Stimulated activated CD4-positive, alpha-beta T cell treated with anti-CD3 and anti-CD28 coated beads, TNF-alpha, amount 100 ng/mL, for 48 hours (primary cell): ENCODE data around the gene OST4.
A peak's percentile ranks its signal among the peaks of the same experiment; 100 is the strongest.
"Not testable (repeated sequence)": the region's sequence is repeated elsewhere in the genome, so short reads cannot be mapped to it uniquely, and the experiment has no call there.

Source experiments
- DNase-seq, 3 donors: peaks; one replicate each; pipeline ENCODE4 v3.0.0-alpha.2; 2020; ENCODE audit warnings: low read depth in 3 of 3

Gene OST4

DNA sequence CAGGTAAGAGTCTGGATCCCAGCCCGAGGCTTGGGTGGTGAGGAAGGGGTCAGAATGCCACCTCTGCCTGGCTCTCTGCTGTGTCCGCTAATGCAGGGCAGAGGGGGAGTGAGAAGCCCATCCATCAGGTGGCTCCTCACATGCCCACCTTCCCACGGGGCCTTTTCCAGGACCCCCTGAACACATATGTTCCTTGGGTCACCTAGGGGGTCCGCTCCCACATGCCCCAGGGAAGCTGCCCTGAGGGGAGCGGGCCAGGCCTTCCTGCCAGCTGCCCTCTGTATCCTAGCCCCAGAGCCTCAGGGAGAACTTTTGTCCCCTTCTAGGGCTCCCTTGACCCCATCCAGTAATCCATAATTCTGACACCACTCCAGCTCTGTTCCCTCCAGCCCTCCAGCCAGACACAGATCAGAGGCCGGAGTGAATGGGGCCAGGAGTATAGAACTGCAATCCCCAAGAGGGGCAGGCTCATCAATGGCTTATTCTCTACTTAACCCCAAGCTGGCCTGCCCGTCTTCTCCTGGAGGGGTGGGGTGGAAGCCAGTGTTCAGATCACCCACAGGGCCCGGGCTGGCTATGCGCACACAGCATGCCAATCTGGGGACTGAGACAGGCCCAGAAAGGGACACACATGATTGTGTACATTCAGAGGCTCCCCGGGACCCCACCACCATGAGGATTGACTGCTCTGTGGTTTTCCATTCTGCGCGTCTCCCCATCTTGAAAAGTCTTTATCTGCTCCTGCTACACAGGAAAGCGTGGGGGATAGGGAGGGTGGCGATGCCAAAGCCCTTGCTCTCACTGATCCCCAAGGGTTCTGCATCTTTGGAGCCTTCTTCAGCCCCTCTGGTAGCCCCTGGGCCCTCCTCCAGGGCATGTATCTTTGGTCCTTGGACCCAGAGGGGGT is 8.0 kb upstream of the OST4 start:
- no peak for DNase-seq

DNA sequence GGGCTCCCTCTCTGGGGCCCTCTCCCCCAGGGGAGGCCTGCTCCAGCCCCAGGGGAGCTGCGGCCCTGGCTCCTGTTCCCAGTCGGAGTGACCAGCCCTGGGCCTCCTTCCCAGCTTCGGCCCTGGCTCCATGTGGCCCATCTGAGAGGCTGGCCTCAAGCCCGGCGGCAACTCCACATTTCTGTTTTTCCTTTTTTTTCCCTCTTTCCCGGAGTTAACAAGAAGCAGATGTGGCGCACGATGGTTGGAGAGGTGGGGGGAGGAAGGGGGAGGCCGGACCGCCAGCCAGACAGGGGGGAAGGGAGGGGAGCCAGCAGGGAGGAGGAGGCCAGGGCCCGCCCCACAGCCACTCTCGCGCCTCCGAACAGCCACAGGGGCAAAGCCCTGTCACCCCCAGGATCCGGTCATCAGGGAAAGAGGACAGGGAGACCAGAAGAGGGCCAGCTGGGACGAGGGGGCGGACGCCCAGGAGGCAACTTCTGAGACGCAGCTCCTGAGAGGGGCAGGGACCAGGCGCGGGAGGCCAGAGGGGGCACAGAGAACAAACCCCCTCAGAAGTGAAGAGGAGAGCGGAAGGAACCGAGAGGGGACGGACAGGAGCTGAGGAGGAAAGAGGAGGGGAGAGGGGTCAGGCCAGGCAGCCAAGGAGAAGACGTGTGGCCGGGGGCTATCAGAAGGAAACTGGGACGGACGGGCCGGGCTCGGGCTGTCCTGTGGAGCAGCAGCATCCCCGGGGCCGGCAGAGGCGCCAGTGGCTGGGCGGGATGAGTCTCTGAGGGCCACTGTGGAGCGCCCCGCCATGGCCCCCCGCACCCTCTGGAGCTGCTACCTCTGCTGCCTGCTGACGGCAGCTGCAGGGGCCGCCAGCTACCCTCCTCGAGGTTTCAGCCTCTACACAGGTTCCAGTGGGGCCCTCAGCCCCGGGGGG is 7.1 kb upstream of the OST4 start, which contains the start of gene EMILIN1:
Gene EMILIN1, plus strand, starts transcription at position 349 of the 928 bp plus-strand sequence. Its CDS starts 451 bp downstream, at position 800.
- no peak for DNase-seq

DNA sequence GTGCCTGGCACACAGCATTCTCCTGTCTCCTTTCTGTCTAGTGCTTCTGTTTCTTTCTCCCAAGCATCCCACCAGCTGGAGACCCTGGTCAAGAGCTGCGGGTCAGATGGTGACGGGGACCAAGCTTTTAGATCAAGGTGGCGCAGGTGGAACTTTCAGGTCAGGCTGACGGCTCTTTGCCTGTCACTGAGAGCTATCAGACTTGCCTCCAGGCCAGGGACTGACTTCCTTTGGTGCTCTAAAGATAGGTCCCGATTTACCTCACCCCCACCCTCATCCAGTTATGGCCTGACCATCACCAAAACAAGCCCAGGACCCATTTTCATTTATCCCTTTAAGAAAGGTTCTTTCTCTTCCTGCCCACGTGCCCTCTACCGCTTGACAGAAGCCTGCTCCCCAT is 5.8 kb upstream of the OST4 start:
- no peak for DNase-seq

DNA sequence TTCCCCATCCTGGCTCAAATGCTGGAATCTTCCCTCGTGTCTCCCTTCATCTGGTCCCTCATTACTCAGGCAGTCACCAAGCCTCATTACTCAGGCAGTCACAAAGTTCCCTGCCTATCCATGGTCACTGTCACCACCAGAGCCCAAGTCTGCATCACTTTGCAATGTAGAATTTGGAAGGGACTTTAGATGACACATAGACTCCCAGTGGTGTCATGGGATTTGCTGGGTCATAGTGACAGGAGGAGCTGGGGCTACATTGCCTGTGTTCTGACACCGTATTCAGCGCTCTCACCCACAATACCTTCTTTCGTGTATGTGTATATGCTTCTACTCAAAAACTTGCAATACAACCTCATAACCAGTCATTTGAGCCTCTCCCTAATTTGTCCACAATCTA is 4.9 kb upstream of the OST4 start:
- DNase-seq = no peak

DNA sequence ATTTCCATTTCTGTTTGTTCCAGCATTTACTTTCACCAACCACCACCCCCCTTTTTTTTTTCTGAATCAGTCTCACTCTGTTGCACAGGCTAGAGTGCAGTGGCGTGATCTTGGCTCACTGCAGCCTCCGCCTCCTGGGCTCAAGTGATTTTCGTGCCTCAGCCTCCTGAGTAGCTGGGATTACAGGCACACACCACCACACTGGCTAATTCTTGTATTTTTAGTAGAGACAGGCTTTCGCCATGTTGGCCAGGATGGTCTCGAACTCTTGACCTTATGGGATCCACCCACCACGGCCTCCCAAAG is 4.1 kb upstream of the OST4 start:
- DNase-seq = not testable (repeated sequence)

DNA sequence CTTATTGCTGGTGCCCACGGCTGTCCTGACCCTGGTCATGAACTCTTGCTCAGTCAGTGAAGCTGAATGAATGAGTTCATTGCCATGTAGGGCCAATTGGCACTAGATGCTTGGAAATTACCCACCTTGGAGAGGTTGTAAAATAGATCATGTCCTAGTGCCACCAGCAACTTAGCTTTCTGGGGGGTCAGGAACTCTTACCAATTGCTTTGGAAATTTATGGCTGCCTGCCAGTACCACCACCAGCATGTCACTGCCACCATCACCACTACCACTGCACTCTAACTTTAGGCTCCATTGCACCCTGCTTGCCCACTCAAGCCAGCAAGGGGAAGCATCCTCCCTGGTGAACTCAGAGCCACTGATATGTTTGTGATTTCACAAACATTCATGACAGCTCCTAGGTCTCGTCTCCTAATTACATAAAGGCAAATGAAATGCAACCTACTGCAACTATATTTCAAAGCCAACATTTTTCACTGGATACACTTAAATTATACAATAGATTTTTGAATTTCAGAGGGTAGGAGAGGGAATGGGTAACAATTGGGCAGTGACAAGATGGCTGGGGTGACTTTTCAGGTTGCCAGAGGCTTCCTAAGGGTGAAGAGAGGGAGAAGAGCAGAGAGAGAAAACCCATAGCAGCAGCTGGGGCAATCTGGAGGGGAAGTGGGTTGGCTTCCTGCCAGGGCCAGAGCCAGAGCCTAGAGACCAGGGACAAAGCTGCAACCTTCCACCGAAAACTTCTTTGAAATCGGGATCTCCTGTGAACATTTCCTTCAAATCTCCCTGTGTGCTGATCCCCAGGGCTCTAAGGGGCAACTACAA is 3.5 kb upstream of the OST4 start:
- no peak for DNase-seq

DNA sequence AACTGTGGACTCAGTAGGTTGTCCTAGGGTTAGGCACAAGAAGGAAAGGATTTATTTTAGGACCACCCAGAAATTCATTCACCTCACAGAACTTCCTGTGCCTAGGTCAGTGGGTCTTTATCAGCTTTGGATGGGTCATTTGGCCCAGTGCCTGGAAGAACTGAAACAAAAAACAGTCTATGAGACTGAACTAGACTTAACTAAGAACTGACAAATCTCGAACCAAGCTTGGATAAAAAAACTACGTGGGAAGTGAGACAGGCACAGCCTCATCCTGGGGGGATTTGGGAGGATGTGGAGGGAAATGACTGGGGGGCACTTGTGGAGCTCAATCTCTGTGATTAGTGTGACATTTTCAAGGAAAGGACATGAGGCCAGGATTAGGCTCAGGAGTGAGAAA is 2.3 kb upstream of the OST4 start:
- DNase-seq = no peak

DNA sequence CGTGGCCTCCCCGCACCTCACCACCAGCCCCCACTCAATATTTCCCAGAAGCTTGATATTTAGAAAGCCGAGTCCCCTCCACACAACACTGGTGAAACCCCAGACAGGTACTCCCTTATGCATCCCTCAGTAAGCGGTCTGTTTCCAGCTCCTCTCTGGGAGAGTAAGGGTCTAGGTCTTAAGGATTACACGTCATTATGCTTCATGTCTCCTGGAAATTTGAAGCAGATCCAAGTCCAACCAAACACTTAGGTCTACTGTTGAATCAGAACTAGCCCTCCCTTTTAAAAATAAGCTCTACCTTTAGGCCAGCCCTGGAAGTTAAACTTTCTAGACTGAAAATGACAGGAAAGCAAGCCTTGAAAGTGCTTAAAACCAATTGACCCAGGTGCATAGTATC is 1.5 kb upstream of the OST4 start:
- DNase-seq = no peak

DNA sequence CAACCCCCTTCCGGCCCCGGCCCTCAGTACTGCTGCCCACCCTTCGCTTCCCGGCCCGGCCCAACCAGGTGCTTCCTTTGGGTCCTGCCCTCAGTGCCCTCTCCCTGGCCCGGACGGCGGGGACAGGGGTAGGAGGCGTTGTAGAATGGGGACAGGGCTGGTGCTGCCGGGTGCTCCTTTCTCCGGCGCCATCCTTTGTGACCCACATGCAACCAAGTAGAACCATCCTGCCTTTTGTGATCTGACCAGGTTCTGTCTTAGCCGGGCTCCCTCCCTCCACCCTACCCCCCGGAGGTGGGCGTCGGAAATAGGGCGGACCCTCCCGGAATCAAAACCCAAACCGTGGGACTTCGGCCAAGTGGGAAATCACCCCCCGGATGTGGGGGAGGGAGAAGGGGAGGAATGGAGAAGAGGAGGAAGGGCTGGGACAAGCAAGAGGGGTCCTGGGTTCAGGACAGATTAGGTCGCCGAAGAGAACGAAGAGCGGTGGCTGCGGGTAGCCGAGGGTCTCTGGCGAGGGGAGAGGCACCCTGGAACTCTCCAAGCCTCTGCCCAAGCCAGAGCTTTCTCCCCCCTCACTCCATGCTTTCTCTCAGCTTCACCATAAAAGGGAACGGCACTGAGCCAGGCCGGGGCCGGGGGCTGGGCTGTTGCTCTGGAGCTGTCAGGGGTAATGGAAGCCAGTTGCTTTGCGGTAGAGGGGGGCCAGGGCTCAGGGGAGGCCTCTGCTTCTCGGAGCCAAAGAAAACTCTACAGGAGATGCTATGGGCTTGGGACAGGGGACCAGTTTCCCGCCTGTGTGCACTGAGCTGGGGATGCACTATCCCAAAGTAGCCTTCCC is 756 bp upstream of the OST4 start:
- DNase-seq = peak in 2 of 3 donors; percentile 21 to 22

DNA sequence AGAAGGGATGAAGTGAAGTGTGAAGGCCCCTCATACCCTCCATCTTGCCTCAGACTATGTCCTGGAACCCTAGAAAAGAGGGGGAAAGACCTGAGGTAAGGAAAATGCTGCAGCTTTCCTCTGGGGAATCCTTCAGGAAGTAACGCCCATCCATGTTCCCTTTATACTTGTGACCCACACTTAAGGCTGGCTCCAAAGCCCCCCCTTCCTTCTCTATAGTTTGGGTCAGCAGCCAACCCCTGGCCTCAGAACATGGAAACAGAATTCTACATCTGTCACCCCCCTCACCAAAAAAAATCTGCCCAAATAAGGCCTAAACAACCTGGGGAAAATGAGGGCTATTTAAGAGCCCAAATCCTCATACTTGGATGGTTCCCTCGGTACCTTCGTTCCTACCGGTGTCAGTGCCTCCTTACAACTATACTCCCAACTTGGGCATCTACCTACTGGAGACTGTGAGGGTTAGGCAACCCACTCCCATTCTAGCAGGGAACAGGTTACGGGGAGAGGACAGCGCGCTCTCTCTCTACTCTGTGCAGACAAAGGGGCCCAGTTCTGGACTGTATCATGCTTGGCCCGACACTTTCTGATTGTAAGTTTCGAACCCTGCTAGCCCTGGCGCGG is 689 bp downstream of the OST4 start:
- DNase-seq = no peak

DNA sequence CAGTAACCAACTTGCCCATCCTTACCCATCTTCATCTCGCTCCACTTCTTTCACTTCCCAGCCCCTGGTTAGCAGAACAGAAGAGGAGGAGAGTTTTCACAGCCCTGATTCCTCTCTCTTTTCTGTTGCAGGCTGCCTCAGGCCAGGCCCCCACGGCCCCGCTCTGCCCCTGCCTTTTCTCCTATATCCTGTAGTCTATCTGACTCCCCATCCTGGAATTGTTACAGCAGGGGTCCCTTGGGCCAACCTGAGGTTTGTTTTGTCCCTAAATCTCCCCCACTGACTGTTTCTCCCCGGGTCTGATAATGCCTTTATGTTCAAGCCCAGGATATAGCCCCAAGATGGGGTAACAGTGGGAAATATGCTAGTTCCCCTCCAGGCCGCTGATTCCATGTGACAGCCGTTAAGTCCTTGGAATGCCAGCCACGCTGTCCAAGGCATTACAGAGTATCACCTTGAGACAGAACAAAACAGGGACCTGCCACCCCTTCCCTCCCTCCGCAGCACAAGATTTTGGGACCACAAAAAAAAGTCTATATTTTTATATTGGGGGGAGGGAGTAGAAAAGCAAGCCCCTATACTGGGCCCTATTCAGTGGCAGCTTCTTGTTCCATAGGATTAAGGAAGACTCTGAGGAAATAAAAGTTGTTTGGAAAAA is 1.4 kb downstream of the OST4 start:
- DNase-seq = no peak

DNA sequence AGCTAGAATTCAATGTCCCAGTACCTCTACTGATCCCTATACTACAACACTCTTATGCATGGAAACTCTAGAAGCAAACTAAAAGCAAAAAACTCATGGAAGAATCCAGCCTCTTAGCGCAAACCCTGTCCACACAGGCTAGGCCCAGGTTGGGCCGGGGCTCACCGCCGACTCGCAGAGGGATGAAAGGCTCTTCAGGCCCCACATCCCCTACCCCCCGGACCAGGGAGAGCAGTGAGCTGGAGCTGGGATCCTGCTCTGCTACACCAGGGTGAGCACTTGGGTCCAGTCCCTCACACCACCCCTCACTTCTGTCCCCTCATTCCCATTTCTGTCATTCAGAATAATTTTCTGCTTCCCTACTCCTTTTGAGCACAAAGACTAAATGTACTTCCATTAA is 2.0 kb downstream of the OST4 start:
- DNase-seq = no peak

DNA sequence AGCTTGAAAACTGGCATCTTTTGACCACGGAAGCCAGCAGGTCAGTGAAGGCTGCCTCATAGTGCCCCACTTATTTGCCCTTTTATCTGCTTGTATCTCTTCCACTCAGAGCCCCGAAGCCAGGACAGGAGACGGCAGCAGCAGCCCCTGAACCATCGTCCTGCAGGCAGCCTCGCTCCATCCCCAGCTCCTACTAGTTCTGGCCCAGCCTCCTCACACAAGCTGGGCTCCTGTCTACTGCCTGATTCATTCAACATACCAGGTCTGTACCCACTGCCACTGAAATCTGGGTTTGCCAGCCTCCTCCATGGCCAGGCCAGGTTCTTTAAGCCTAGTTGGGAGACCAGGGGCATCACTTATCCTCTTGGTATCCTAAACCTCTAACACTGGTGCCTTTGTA is 4.1 kb downstream of the OST4 start:
- DNase-seq = no peak

DNA sequence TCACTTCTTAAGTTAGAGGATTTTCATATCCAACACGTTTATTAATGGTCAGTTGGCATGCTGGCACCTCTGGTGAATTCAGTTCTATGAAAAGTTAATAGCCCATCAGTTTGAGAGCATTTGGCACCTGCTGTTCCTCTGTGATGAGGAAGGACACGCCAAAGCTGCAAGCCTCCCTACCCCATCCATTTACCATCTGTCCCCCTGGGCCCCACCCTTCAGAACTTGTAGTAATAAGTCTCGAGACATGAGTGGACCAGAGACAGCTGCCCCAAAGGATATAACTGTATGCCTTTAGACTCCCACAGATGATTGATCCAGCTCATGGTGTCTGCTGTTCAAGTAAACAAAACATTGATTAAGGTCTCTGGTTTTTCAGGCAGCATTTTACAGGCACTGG is 6.3 kb downstream of the OST4 start:
- DNase-seq = no peak

DNA sequence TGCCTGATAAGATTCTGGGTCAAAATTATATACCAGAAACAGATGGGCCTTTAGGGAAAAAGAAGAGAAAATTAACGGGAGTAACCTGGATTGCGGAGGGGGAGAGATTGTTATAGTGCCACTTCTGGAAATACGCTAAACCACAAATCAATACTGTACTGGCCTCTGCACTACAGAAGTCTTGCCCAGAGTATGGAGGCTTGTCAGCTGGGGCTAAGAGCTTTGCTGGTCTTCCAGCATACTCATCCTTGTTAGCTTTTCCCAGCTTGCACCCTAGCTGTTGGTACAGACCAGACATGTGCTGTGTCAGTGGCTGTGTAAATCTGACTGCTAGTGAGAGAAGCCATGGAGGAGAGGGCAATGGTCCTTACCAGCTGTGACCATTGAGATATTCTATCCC is 11.1 kb downstream of the OST4 start:
- no peak for DNase-seq

DNA sequence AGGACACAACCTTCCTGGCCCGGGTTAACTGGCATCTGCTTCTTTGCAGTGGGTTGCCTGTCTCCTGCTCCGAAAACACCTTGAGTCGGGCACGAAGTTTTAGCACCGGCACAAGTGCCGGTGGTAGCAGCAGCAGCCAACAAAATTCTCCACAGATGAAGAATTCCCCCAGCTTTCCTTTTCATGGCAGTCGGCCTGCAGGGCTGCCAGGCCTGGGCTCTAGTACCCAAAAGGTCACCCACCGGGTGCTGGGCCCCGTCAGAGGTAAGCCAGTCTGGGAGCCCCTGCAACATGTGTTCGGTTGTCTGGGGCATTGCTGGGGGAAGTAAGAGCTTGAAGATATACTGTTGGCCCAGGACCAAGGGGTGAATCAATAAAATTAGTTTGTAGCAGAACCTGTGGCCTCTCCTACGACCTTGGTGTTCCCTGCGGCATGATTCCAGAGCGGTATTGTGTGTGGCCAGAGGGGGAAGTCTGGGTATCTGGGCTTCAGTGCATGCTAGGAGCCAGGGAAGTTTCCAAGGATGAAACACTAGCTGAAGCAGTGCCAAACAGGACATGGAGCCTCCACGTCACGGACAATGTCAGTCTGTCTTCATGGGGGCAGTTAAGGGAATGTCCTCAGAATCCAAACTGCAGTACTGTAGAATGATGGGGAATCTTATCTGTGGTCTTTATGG is 12.2 kb downstream of the OST4 start:
- DNase-seq = no peak

DNA sequence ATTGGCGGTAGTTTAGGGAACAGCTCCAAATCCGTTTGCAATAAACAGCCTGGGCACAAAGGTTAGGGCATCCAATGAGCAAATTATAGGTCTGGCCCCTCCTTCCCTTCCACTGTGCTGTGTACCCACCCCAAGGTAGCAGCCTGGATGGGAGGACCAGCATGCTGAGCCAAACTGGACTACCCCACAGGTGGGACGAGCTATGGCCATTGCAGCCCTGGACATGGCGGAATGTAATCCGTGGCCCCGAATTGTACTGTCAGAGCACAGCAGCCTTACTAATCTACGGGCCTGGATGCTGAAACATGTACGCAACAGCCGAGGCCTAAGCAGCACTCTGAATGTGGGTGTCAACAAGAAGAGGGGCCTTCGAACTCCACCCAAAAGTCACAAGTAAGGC is 13.2 kb downstream of the OST4 start:
- DNase-seq = no peak

DNA sequence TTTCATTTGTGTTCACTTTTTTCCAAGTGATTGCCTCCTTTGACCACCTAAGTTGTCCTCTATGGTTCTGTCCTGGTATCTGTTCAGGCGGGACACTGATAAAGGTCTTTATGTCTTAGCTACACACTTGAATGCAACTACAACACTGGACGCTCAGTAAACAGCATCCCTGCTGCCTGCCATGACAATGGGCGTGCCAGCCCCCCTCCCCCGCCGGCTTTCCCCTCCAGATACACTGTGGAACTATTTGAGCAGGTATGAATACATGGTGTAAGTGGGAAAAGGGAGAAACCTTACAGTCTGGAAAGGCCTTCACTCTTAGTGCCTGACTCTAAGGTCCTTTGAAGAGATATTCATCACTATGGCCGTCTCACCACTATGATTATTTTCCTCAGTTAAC is 14.3 kb downstream of the OST4 start:
- no peak for DNase-seq

DNA sequence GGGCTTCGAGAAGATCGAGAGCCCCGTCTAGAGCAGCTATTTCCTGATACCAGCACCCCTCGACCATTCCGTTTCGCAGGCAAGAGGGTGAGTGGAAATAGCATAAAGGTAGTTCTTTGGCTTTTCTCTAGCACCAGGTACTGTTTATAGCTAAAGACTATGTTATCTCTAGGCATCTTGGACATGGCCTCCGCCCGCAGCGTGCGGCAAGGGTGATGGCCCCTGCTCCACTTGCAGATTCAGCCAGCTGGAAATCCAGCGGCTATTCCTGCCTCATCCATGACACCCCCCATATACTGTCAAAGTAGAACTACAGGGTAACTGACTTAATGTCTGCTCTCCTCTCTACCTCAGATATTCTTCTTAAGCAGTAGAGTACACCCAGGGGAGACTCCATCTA is 16.7 kb downstream of the OST4 start:
- DNase-seq = no peak

DNA sequence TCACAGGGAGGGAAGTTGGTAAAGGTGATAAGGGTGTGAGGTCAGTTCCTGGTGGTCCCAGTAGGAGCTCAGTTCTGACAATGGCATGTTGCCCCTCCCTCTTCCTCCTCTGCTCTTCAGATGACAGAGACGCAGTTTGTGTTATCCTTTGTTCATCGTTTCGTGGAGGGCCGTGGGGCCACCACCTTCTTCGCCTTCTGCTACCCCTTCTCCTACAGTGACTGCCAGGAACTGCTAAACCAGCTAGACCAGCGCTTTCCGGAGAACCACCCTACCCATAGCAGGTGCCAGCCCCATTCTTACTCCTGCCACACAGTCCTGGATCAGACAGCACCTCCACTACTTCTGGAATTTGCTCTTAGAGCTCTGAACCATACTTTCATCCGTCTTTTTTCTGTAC is 17.7 kb downstream of the OST4 start:
- DNase-seq = no peak
